ENCODE results near the gene LIMS2. TPM values are rescaled to one million over a fixed set of nuclear protein-coding genes. Genes with fewer than 3 reads are reported as not detected.

The LIMS2 gene
- total RNA-seq, 4 donors from 2014 or later, result 5.3 to 15.5 (median 9.9) TPM

DNA sequence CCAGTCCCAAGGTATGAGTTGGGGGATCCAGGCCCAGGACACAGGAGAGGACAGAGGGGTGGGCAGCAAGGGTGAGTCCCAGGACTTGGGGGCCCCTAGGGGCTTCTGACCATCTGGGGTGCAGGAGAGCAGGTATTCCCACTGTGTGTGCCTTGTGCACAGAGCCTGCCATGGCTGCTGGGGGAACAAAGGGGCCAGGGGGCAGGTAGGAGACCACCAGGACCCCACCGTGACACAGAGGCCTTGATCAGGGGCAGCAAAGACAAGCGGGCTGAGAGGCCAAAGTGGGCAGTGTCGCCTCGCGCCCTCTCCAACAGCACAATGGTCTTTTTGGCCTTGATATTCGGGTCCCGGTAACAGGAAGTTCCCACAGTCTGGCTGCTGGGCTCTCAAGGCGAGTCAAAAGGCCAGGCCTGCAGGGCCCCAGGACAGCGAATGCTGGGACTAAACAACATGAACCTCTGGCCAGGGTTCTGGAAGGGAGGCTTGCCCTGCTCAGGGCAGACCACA is 41.7 kb downstream of the LIMS2 start:
- no peaks in the 10 kb centered on the region for H3K9me3 ChIP-seq
- DNase-seq (no peak), ATAC-seq (no peak)
- in situ Hi-C loops (cut with MboI; ENCODE audit: low sequenced_read_pairs in 4 of 4) (no loop called here), intact Hi-C loops (cut with DNase I; ENCODE audit: low total_unique reads) (no loop called here)
- peak overlapping the region in 3 of 4 donors; percentile 18 to 46 (median 46) for H3K27ac ChIP-seq
- H3K27me3 ChIP-seq, result no peaks in the 10 kb centered on the region
- no peak overlapping the region for H3K4me3 ChIP-seq
- H3K4me1 ChIP-seq, result peaks cover 18 to 27% of the 10 kb centered on the region in 2 donors
- TF ChIP-seq, protein P1, sequence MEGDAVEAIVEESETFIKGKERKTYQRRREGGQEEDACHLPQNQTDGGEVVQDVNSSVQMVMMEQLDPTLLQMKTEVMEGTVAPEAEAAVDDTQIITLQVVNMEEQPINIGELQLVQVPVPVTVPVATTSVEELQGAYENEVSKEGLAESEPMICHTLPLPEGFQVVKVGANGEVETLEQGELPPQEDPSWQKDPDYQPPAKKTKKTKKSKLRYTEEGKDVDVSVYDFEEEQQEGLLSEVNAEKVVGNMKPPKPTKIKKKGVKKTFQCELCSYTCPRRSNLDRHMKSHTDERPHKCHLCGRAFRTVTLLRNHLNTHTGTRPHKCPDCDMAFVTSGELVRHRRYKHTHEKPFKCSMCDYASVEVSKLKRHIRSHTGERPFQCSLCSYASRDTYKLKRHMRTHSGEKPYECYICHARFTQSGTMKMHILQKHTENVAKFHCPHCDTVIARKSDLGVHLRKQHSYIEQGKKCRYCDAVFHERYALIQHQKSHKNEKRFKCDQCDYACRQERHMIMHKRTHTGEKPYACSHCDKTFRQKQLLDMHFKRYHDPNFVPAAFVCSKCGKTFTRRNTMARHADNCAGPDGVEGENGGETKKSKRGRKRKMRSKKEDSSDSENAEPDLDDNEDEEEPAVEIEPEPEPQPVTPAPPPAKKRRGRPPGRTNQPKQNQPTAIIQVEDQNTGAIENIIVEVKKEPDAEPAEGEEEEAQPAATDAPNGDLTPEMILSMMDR (IDR thresholded peaks at IDR 0.05 in 4 of 5, conservative IDR thresholded peaks at IDR 0.05 in 1 of 5), result no peak
- TF ChIP-seq POLR2A (IDR thresholded peaks at IDR 0.05), result no peak
- no peaks in the 10 kb centered on the region for H3K36me3 ChIP-seq

DNA sequence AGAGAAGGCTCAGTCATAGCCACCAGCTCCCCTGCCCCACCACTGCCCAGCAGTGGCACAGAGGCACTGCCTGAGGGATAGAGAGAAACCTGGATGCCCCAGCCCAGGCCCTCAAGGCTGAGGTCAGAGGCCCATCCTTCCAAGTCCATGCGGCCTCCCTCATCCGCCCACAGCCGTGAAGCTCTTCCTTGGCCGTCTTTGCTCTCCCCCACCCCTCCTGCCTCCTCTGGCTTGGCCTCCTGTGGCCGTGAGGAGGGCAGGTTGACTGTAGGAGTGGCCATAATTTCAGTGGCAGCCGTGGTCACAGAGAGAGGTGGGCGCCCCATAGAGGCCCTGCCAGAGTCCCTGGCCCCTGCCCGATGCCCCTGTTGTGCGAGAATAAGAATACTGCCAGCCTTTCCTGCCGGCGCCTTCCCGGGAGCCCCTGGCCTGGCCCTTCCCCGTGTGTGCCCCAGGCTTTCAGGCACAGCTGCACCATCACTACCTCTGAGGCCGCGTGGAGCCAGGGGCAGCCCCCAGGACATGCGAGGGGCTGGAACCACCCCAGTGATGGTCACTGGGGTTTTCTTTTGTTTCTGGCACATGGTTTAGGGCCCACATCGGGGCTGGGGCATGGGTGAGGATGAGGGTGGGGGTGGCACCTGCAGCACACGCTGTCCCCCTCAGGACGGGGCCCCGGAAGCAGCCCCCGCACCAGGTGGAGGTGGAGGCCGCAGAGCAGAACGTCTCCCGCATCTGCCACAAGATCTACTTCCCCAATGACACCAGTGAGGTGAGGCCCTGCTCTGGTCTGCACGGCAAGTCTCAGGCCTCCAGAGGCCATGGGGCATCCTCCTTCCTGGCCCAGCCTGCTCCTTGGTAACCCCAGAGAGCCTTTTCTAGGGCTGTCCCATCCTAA is 42.5 kb downstream of the LIMS2 start:
- ATAC-seq (no peak), DNase-seq (no peak)
- Histone ChIP-seq H3K4me1 (peaks cover 16 to 23% of the 10 kb centered on the region in 2 donors), H3K27me3 (no peaks in the 10 kb centered on the region), H3K27ac (peak overlapping the region in 2 of 4 donors; percentile 18 to 46), H3K9me3 (no peaks in the 10 kb centered on the region), H3K36me3 (no peaks in the 10 kb centered on the region), H3K4me3 (no peak overlapping the region)
- in situ Hi-C loops (cut with MboI; ENCODE audit: low sequenced_read_pairs in 4 of 4) (no loop called here), intact Hi-C loops (cut with DNase I; ENCODE audit: low total_unique reads) (no loop called here)
- TF ChIP-seq POLR2A (IDR thresholded peaks at IDR 0.05), result no peak
- TF ChIP-seq, protein P1 (IDR thresholded peaks at IDR 0.05 in 4 of 5, conservative IDR thresholded peaks at IDR 0.05 in 1 of 5), result no peak

DNA sequence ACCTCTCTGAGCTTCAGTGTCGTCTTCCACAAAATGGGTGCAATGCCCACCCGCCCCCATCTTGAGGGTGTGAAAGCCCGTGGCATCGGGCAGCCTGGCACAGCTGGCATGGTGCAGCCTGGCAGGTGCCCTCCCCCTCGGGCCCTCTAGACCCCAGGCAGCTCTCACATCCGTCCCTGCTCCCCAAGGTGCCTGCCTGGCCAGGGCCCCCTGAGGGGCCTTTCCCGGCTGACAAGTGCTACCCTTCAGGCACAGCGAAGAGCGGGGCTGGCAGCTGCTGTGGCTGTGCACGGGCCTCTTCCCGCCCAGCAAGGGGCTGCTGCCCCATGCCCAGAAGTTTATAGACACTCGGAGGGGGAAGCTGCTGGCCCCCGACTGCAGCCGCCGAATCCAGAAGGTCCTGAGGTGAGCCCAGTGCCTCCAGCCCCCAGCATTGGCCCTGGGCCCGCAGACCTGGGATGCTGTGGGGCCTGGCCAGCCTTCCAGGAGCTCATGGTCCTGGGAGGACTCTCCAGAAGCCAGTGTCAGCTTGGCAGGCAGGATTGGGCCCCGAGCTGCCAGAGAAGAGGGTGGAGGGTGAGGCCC is 43.2 kb downstream of the LIMS2 start:
- Histone ChIP-seq H3K36me3 (no peaks in the 10 kb centered on the region), H3K9me3 (no peaks in the 10 kb centered on the region), H3K27ac (no peak overlapping the region), H3K4me3 (no peak overlapping the region), H3K27me3 (no peaks in the 10 kb centered on the region), H3K4me1 (peaks cover 8 to 15% of the 10 kb centered on the region in 2 donors)
- no peak for ATAC-seq
- in situ Hi-C loops (cut with MboI; ENCODE audit: low sequenced_read_pairs in 4 of 4), result no loop called here
- DNase-seq, result no peak
- intact Hi-C loops (cut with DNase I; ENCODE audit: low total_unique reads), result no loop called here
- TF ChIP-seq, protein P1 (IDR thresholded peaks at IDR 0.05 in 4 of 5, conservative IDR thresholded peaks at IDR 0.05 in 1 of 5), result no peak
- TF ChIP-seq POLR2A (IDR thresholded peaks at IDR 0.05), result no peak

DNA sequence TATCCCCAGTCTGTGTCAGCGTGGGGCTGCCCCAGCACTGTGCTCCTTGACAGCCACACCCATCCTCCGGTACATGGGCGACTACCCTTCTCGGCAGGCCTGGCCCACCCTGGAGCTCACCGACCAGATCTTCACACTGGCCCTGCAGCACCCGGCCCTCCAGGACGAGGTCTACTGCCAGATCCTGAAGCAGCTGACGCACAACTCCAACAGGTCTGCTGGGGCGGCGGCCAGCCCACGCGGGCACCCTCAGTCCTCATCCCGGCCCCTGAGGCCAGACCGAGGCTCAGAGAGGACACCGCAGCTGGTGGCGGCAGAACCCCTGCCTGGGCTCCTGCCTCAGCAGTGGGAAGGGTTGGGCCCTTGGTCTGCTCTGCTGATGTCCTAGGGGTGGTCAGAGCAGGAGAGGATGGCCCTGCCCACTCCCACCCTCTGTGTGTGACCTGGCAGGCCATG is 43.8 kb downstream of the LIMS2 start:
- in situ Hi-C loops (cut with MboI; ENCODE audit: low sequenced_read_pairs in 4 of 4) (no loop called here), intact Hi-C loops (cut with DNase I; ENCODE audit: low total_unique reads) (no loop called here)
- no peak for DNase-seq
- ATAC-seq, result no peak
- no peak overlapping the region for H3K4me3 ChIP-seq
- TF ChIP-seq, protein P1 (IDR thresholded peaks at IDR 0.05 in 4 of 5, conservative IDR thresholded peaks at IDR 0.05 in 1 of 5), result no peak
- TF ChIP-seq POLR2A (IDR thresholded peaks at IDR 0.05), result no peak
- peaks cover 4 to 13% of the 10 kb centered on the region in 2 donors for H3K4me1 ChIP-seq
- no peaks in the 10 kb centered on the region for H3K36me3 ChIP-seq
- H3K27me3 ChIP-seq, result no peaks in the 10 kb centered on the region
- H3K9me3 ChIP-seq, result no peaks in the 10 kb centered on the region
- H3K27ac ChIP-seq, result no peak overlapping the region

All from gastrocnemius medialis (tissue), 4 donors.